ES-I3 (cell line): ENCODE results near the gene KCNMB3.

Experiments used
- H3K36me3 ChIP-seq: 2 replicates; pipeline ENCODE4 v1.6.1; 2013; ENCODE audit warnings: mild to moderate bottlenecking, low read length, control low read depth, moderate library complexity; ENCODE audit not compliant: insufficient read depth
- H3K4me1 ChIP-seq: 2 replicates; pipeline ENCODE4 v1.6.1; 2013; ENCODE audit warnings: mild to moderate bottlenecking, control low read depth, low read length; ENCODE audit not compliant: insufficient read depth
- H3K9ac ChIP-seq: 2 replicates; pipeline ENCODE4 v1.6.1; 2013; ENCODE audit warnings: low read depth, mild to moderate bottlenecking, low read length, moderate library complexity
- H3K9me3 ChIP-seq: 2 replicates; pipeline ENCODE4 v1.6.1; 2013; ENCODE audit warnings: mild to moderate bottlenecking, low read length, moderate library complexity; ENCODE audit not compliant: control insufficient read depth, insufficient read depth

The KCNMB3 gene

DNA sequence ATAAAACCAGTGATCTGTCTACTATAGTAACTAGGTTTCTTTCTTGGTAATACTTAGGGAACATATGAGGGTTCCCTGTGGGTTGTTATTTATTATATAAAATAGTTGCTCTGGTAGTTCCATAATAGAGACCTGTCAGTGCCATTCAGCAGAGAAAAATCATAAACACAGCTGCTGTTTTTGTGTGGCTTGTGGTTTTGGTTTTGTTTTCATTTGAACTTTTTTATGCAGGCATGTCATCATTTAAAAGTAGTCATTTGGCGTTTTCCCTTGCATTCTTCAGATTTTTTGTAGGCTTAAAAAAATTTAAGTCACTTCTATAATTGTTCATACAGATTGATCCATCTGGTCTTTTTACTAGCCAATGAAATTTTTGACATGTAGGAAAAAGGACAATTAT is 54.8 kb downstream of the KCNMB3 start:
- Histone ChIP-seq H3K9ac (no peak overlapping the region), H3K4me1 (peaks cover 14% of the 10 kb centered on the region), H3K36me3 (no peaks in the 10 kb centered on the region), H3K9me3 (no peaks in the 10 kb centered on the region)

DNA sequence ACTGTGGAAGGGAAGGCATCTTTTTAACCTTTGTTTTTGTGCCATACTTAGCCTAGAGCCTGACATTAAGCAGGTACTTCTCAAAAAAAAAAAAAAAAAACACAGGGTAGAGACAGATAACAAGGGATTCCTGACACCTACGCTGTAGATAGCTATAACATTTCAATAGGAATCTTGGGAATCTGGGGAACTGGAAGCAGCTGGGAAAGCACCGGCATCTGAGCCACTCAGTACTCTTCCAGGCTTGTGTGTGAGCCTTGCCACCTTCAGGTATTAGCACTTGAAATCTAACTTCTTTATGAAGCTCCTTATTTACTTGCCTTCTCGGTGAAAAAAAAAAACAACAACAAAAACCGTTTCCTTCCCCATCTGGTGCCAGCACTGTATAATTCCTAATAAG is 56.0 kb downstream of the KCNMB3 start:
- Histone ChIP-seq H3K9ac (no peak overlapping the region), H3K4me1 (peaks cover 24% of the 10 kb centered on the region), H3K36me3 (no peaks in the 10 kb centered on the region), H3K9me3 (no peaks in the 10 kb centered on the region)
